Endothelial cell of umbilical vein (primary cell): Measurements from ENCODE around the gene TRIM65. TPM values are rescaled to one million over a fixed set of nuclear protein-coding genes. Genes with fewer than 3 reads are reported as not detected.

ENCODE experiments used
- BruUV-seq: library from RNA; stranded (reverse); fragments of 400-500 nt; replicated peaks from 2 replicates; lab custom pipeline; 2021; lab: Mats Ljungman, UMichigan
- CTCF ChIA-PET: fragments of 300-600, 350-600 bp; sonication (Branson Sonifier 250); formaldehyde crosslinking; loops from one replicate; lab custom pipeline; 2021; ENCODE audit warnings: antibody characterized with exemption, inconsistent platforms; lab: Charles Lee
- POLR2A ChIA-PET: fragments of 300-600, 350-600 bp; sonication (Branson Sonifier 250); formaldehyde crosslinking; loops from one replicate; lab custom pipeline; 2021; ENCODE audit warnings: antibody characterized with exemption, inconsistent platforms; lab: Charles Lee
- DNase-seq: peaks from one replicate; pipeline ENCODE4 v3.0.0-alpha.2; 2011; ENCODE audit warnings: low read depth, low spot score
- FAIRE-seq: peaks from 2 replicates; lab custom pipeline; 2011; peaks lifted over from hg19 to GRCh38; lab: Jason Lieb, UNC
- H2AFZ ChIP-seq: 2 replicates; pipeline ENCODE4 v1.6.0; 2012; ENCODE audit warnings: low read depth, low read length, control low read depth, inconsistent platforms
- H3K27ac ChIP-seq: 2 replicates; pipeline ENCODE4 v1.5.1; 2011; ENCODE audit warnings: low read depth, mild to moderate bottlenecking, control low read depth, low read length, moderate library complexity; ENCODE audit not compliant: insufficient read depth
- H3K27me3 ChIP-seq, 2 experiments: 2 replicates each; pipeline versions ENCODE4 v1.6.0 to v1.6.1; 2011; ENCODE audit warnings: low read length in 2 of 2, mixed read lengths in 1 of 2; ENCODE audit not compliant: control insufficient read depth in 2 of 2, insufficient read depth in 2 of 2
- H3K36me3 ChIP-seq, 2 experiments: 2 replicates in 1 of 2; 3 replicates in 1 of 2; pipeline ENCODE4 v1.5.1; 2011; ENCODE audit warnings: low read length in 2 of 2, mild to moderate bottlenecking in 1 of 2, moderate library complexity in 1 of 2; ENCODE audit not compliant: control insufficient read depth in 2 of 2, insufficient read depth in 2 of 2; ENCODE audit errors: extremely low read depth in 1 of 2
- H3K4me1 ChIP-seq: 3 replicates; pipeline ENCODE4 v1.5.1; 2011; ENCODE audit warnings: mild to moderate bottlenecking, low read length; ENCODE audit not compliant: control insufficient read depth, insufficient read depth; ENCODE audit errors: extremely low read depth
- H3K4me2 ChIP-seq: 2 replicates; pipeline ENCODE4 v1.6.1; 2011; ENCODE audit warnings: low read length, control low read depth, mixed read lengths; ENCODE audit not compliant: insufficient read depth
- H3K4me3 ChIP-seq, 3 experiments: fragments of 200-600 bp in 1 of 3; sonication (generic), shearing (Covaris generic) in 1 of 3; replicated peaks in 1 of 3; 2 replicates each; pipeline ENCODE4 v1.5.1; 2011 to 2016; ENCODE audit warnings: control low read depth in 3 of 3, low read length in 3 of 3, mild to moderate bottlenecking in 2 of 3, inconsistent platforms in 1 of 3, low read depth in 1 of 3, moderate library complexity in 1 of 3; ENCODE audit not compliant: insufficient read depth in 1 of 3
- H3K79me2 ChIP-seq: 2 replicates; pipeline ENCODE4 v1.6.0; 2012; ENCODE audit warnings: low read length, inconsistent platforms; ENCODE audit not compliant: control insufficient read depth, insufficient read depth
- H3K9ac ChIP-seq: replicated peaks from 2 replicates; pipeline ENCODE3; 2011; ENCODE audit warnings: low read length, control low read depth; ENCODE audit not compliant: insufficient read depth; ENCODE audit errors: extremely low read depth
- H3K9me1 ChIP-seq: replicated peaks from 3 replicates; pipeline ENCODE4 v1.6.0; 2011; ENCODE audit warnings: mild to moderate bottlenecking, low read length; ENCODE audit not compliant: control insufficient read depth, insufficient read depth; ENCODE audit errors: extremely low read depth
- H3K9me3 ChIP-seq: replicated peaks from 2 replicates; pipeline ENCODE4 v1.5.1; 2012; ENCODE audit warnings: low read length, inconsistent platforms; ENCODE audit not compliant: control insufficient read depth, insufficient read depth
- H4K20me1 ChIP-seq: replicated peaks from 2 replicates; pipeline ENCODE3; 2011; ENCODE audit warnings: mild to moderate bottlenecking, low read length; ENCODE audit not compliant: control insufficient read depth, insufficient read depth; ENCODE audit errors: extremely low read depth
- EZH2 ChIP-seq: IDR thresholded peaks from 2 replicates; pipeline ENCODE4 v1.6.1; 2012; ENCODE audit warnings: borderline replicate concordance, low read depth, mild to moderate bottlenecking, moderate library complexity, low read length, inconsistent platforms; ENCODE audit not compliant: severe bottlenecking
- FOS ChIP-seq: IDR thresholded peaks from 2 replicates; pipeline ENCODE4 v1.6.1; 2011; ENCODE audit warnings: mild to moderate bottlenecking, low read length, moderate library complexity, borderline replicate concordance; ENCODE audit not compliant: insufficient read depth
- GATA2 ChIP-seq: IDR thresholded peaks from 2 replicates; pipeline ENCODE4 v1.7.0; 2011; ENCODE audit warnings: low read depth, mild to moderate bottlenecking, moderate library complexity, mixed read lengths, low read length; ENCODE audit not compliant: insufficient read length, insufficient read depth
- JUN ChIP-seq: IDR thresholded peaks from 2 replicates; pipeline ENCODE4 v1.6.1; 2011; ENCODE audit warnings: borderline replicate concordance, low read depth; ENCODE audit not compliant: insufficient read length, insufficient read depth
- MYC ChIP-seq: IDR thresholded peaks from one replicate; pipeline ENCODE4 v1.6.1; 2011; ENCODE audit warnings: mild to moderate bottlenecking, low read depth, low read length
- POLR2A ChIP-seq: IDR thresholded peaks from 2 replicates; pipeline ENCODE4 v1.6.1; 2012; ENCODE audit warnings: low read depth, mild to moderate bottlenecking, control low read depth, low read length
- POLR2AphosphoS5 ChIP-seq: IDR thresholded peaks from 2 replicates; pipeline ENCODE4 v1.6.1; 2012; ENCODE audit warnings: low read depth, mild to moderate bottlenecking, control low read depth, low read length, moderate library complexity; ENCODE audit not compliant: insufficient read depth
- dilution Hi-C: fragments of 300-500 bp; cut with MboI; formaldehyde crosslinking; loops from one replicate; pipeline ENCODE4 v1.15.0; 2019; ENCODE audit warnings: low sequenced_read_pairs; ENCODE audit not compliant: extremely low pct_ligation_motif_present
- intact Hi-C: fragments of 100-400 bp; cut with micrococcal nuclease; formaldehyde crosslinking; loops from one replicate; pipeline ENCODE4 v1.10.0; 2022
- polyA plus RNA-seq, 4 experiments: library from polyadenylated mRNA; depleted of rRNA in 3 of 4; stranded (reverse) in 3 of 4; unstranded in 1 of 4; fragments of >200 nt; gene quantifications; 2 replicates each; pipeline versions ENCODE4 v1.2.1 to v1.2.3, GENCODE V29; 2011 to 2012; ENCODE audit warnings: missing spikeins in 1 of 4
- total RNA-seq: library from RNA; stranded (reverse); gene quantifications from 2 replicates; pipeline ENCODE4 v1.2.3, GENCODE V29; 2021
- TF ChIP-seq, protein P1 (sequence below), 2 donors: IDR thresholded peaks; 1 replicate in 1 of 2; 2 replicates in 1 of 2; pipeline ENCODE4 v1.5.1; 2011; ENCODE audit warnings: low read length in 2 of 2, mild to moderate bottlenecking in 2 of 2, moderate library complexity in 2 of 2, control low read depth in 1 of 2, inconsistent platforms in 1 of 2, low read depth in 1 of 2; ENCODE audit not compliant: insufficient read depth in 1 of 2; ENCODE audit errors: extremely low read depth in 1 of 2
- TF ChIP-seq, protein P2 (sequence below): IDR thresholded peaks from 2 replicates; pipeline ENCODE4 v1.6.1; 2011; ENCODE audit not compliant: insufficient read depth, insufficient read length

TRIM65 gene
- total and polyA plus RNA-seq, 2 donors (not counting 3 experiments of a cell fraction or from before 2014, with no cell fraction given), result 19.3 to 33.5 TPM

DNA sequence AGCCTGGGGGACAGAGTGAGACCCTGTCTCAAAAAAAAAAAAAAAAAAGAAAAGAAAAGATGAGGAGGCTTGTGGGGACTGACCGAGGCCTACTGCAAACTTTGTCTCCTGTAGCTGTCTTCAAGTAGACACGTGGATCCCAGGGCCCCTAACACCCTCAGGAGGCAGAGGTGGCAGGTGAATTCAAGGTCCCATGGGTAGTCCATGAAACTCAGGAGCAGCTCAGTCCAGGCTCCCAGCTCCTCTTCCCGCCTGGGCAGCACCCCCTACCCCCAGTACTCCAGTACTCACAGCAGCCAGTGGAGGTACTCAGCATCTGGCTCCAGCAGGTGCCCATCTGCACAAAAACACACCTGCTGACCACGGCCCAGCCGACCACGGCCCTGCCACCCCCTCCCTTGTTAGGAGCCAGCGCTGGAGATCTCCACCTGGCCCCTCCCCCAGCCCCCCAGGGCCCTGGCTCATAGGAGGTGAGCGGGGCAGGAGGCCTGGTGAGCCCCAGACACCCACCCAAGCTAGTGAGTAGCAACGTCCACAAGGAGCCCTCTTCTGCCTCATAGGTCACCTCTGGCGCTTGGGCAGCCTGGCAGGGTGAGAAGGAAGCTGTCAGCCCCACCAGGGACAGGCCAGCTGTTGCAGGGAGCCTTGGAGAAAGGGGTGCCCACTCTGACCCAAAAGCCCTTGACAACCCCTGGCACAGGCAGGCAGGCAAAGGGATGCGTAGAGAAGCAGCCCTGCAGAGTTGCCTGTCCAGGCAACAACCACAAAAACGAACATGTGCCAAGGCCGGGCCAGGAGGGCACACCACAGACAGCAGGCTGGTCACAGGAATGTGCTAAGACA lies 4.2 kb upstream of the TRIM65 start:
- no peaks in the 10 kb centered on the region for H3K9me1 ChIP-seq
- FAIRE-seq (no peak), DNase-seq (no peak)
- H3K9ac ChIP-seq, result no peak overlapping the region
- intact Hi-C loops, result no loop called here
- no peaks in the 10 kb centered on the region for H4K20me1 ChIP-seq
- CTCF ChIA-PET, result interaction anchor here (0.9 kb wide), 1 partner anchor 40 kb away, joined by 3 read pairs; no protein-coding TSS in a partner anchor
- H3K27me3 ChIP-seq, result no peaks in the 10 kb centered on the region
- no peak overlapping the region for H3K4me2 ChIP-seq
- no TSS peak for BruUV-seq
- peaks cover 7 to 28% of the 10 kb centered on the region in 2 experiments for H3K36me3 ChIP-seq
- peaks cover 9% of the 10 kb centered on the region for H3K79me2 ChIP-seq
- H2AFZ ChIP-seq, result no peak overlapping the region
- H3K27ac ChIP-seq, result no peak overlapping the region
- dilution Hi-C loops, result no loop called here
- H3K4me3 ChIP-seq, result no peak overlapping the region
- H3K4me1 ChIP-seq, result peaks cover 16% of the 10 kb centered on the region
- H3K9me3 ChIP-seq, result no peaks in the 10 kb centered on the region
- TF ChIP-seq EZH2 (no peak), POLR2A (no peak), GATA2 (no peak), JUN (no peak), FOS (no peak), MYC (no peak), POLR2AphosphoS5 (no peak)
- TF ChIP-seq, protein P1, sequence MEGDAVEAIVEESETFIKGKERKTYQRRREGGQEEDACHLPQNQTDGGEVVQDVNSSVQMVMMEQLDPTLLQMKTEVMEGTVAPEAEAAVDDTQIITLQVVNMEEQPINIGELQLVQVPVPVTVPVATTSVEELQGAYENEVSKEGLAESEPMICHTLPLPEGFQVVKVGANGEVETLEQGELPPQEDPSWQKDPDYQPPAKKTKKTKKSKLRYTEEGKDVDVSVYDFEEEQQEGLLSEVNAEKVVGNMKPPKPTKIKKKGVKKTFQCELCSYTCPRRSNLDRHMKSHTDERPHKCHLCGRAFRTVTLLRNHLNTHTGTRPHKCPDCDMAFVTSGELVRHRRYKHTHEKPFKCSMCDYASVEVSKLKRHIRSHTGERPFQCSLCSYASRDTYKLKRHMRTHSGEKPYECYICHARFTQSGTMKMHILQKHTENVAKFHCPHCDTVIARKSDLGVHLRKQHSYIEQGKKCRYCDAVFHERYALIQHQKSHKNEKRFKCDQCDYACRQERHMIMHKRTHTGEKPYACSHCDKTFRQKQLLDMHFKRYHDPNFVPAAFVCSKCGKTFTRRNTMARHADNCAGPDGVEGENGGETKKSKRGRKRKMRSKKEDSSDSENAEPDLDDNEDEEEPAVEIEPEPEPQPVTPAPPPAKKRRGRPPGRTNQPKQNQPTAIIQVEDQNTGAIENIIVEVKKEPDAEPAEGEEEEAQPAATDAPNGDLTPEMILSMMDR (IDR thresholded peaks at IDR 0.05; ENCODE audit: extremely low read depth in 1 of 2, insufficient read depth in 1 of 2, low read depth in 1 of 2, low read length in 2 of 2), result no peak
- TF ChIP-seq, protein P2, sequence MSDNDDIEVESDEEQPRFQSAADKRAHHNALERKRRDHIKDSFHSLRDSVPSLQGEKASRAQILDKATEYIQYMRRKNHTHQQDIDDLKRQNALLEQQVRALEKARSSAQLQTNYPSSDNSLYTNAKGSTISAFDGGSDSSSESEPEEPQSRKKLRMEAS, result no peak
- POLR2A ChIA-PET, result no interaction called here
